Breast epithelium (tissue), 3 donors: Measurements from ENCODE around the gene CCDC85B.

Source experiments
- CTCF ChIP-seq, 3 donors: fragments of 450-650 bp; IDR thresholded peaks; one replicate each; pipeline ENCODE4 v1.5.1; 2016 to 2017; ENCODE audit warnings: antibody characterized with exemption in 3 of 3, mild to moderate bottlenecking in 3 of 3, moderate library complexity in 3 of 3
- POLR2A ChIP-seq: fragments of 450-650 bp; IDR thresholded peaks from one replicate; pipeline ENCODE4 v1.6.1; 2016; ENCODE audit warnings: antibody characterized with exemption, mild to moderate bottlenecking, moderate library complexity

- no peak for TF ChIP-seq POLR2A
- no peak for TF ChIP-seq CTCF (IDR thresholded peaks at IDR 0.05)
Measured at GRCh38 chr11:65920372-65920802, 29.9 kb downstream of the CCDC85B start.
